Loucy (cell line): ENCODE measurements around the gene UQCR10.

Source experiments
- H2AFZ ChIP-seq: fragments of 200-600 bp; sonication (generic); 2 replicates; pipeline ENCODE4 v1.6.0; 2016; ENCODE audit warnings: antibody characterized with exemption, mild to moderate bottlenecking, low read length, moderate library complexity
- H3F3A ChIP-seq: fragments of 200-600 bp; 2 replicates; pipeline ENCODE4 v1.6.0; 2016; ENCODE audit warnings: antibody characterized with exemption, low read depth, mild to moderate bottlenecking
- H3K27me3 ChIP-seq: fragments of 200-600 bp; sonication (generic); 2 replicates; pipeline ENCODE4 v1.6.1; 2014; ENCODE audit warnings: low read length, mild to moderate bottlenecking; ENCODE audit not compliant: insufficient read depth, poor library complexity, severe bottlenecking
- H3K36me3 ChIP-seq: fragments of 200-600 bp; sonication (generic); 2 replicates; pipeline ENCODE4 v1.6.1; 2016; ENCODE audit warnings: low read length; ENCODE audit not compliant: insufficient read depth
- H3K4me1 ChIP-seq: fragments of 200-600 bp; sonication (generic); 2 replicates; pipeline ENCODE4 v1.5.1; 2014; ENCODE audit warnings: low read length, mild to moderate bottlenecking; ENCODE audit not compliant: insufficient read depth, poor library complexity, severe bottlenecking
- H3K4me2 ChIP-seq: fragments of 200-600 bp; sonication (generic); 2 replicates; pipeline ENCODE4 v1.6.0; 2014; ENCODE audit warnings: antibody characterized with exemption, low read length, low read depth, mild to moderate bottlenecking; ENCODE audit not compliant: poor library complexity, severe bottlenecking
- H3K4me3 ChIP-seq: fragments of 200-600 bp; sonication (generic); 2 replicates; pipeline ENCODE4 v1.5.1; 2014; ENCODE audit warnings: low read length, mild to moderate bottlenecking, mixed read lengths; ENCODE audit not compliant: poor library complexity, severe bottlenecking
- H3K79me2 ChIP-seq: fragments of 200-600 bp; sonication (generic); 2 replicates; pipeline ENCODE4 v1.6.1; 2014; ENCODE audit warnings: low read length; ENCODE audit not compliant: insufficient read depth
- H3K9ac ChIP-seq: fragments of 200-600 bp; sonication (generic); 2 replicates; pipeline ENCODE4 v1.6.0; 2014; ENCODE audit warnings: mild to moderate bottlenecking, low read depth, low read length, moderate library complexity; ENCODE audit not compliant: poor library complexity, severe bottlenecking
- H3K9me2 ChIP-seq: fragments of 200-600 bp; sonication (generic); replicated peaks from 2 replicates; pipeline ENCODE4 v1.6.1; 2016; ENCODE audit warnings: low read depth, low read length, mixed read lengths
- H3K9me3 ChIP-seq: fragments of 200-600 bp; sonication (generic); 2 replicates; pipeline ENCODE4 v1.6.1; 2014; ENCODE audit warnings: mild to moderate bottlenecking, antibody characterized with exemption, low read length, low read depth; ENCODE audit not compliant: insufficient read depth
- H4K20me1 ChIP-seq: fragments of 200-600 bp; sonication (generic); 2 replicates; pipeline ENCODE4 v1.6.0; 2014; ENCODE audit warnings: antibody characterized with exemption, low read length, mild to moderate bottlenecking; ENCODE audit not compliant: insufficient read depth, poor library complexity, severe bottlenecking
- CTCF ChIP-seq: fragments of 200-600 bp; sonication (generic); conservative IDR thresholded peaks from 2 replicates; pipeline ENCODE4 v1.5.1; 2014; ENCODE audit warnings: mild to moderate bottlenecking, antibody characterized with exemption, low read length
- EZH2phosphoT487 ChIP-seq: fragments of 200-600 bp; IDR thresholded peaks from 2 replicates; pipeline ENCODE4 v1.6.1; 2018; ENCODE audit warnings: antibody characterized with exemption, mild to moderate bottlenecking, moderate library complexity, borderline replicate concordance

UQCR10 gene

GRCh38 chr22:29755889-29756288 lies 11.3 kb upstream of the UQCR10 start:
- no peaks in the 10 kb centered on the region for H3K36me3 ChIP-seq
- H3K9ac ChIP-seq, result no peak overlapping the region
- H2AFZ ChIP-seq, result no peak overlapping the region
- H3K9me2 ChIP-seq, result no peaks in the 10 kb centered on the region
- H4K20me1 ChIP-seq, result no peaks in the 10 kb centered on the region
- H3K79me2 ChIP-seq, result no peaks in the 10 kb centered on the region
- H3K4me3 ChIP-seq, result no peak overlapping the region
- no peaks in the 10 kb centered on the region for H3K4me1 ChIP-seq
- H3K27me3 ChIP-seq, result no peaks in the 10 kb centered on the region
- H3F3A ChIP-seq, result no peaks in the 10 kb centered on the region
- no peak overlapping the region for H3K4me2 ChIP-seq
- TF ChIP-seq CTCF (no peak), EZH2phosphoT487 (no peak)
- H3K9me3 ChIP-seq, result no peaks in the 10 kb centered on the region

GRCh38 chr22:29756341-29756740 lies 10.8 kb upstream of the UQCR10 start:
- Histone ChIP-seq H3K36me3 (no peaks in the 10 kb centered on the region), H3K27me3 (no peaks in the 10 kb centered on the region), H4K20me1 (no peaks in the 10 kb centered on the region), H3K4me3 (no peak overlapping the region), H3K9ac (no peak overlapping the region), H2AFZ (no peak overlapping the region), H3K4me1 (no peaks in the 10 kb centered on the region), H3K4me2 (no peak overlapping the region), H3K79me2 (no peaks in the 10 kb centered on the region), H3K9me2 (no peaks in the 10 kb centered on the region), H3K9me3 (no peaks in the 10 kb centered on the region), H3F3A (no peaks in the 10 kb centered on the region)
- TF ChIP-seq CTCF, result no peak
- TF ChIP-seq EZH2phosphoT487, result no peak

- no peaks in the 10 kb centered on the region for H3K27me3 ChIP-seq
- H3K4me3 ChIP-seq, result no peak overlapping the region
- no peaks in the 10 kb centered on the region for H3F3A ChIP-seq
- no peak overlapping the region for H2AFZ ChIP-seq
- H3K36me3 ChIP-seq, result no peaks in the 10 kb centered on the region
- H3K9me3 ChIP-seq, result no peaks in the 10 kb centered on the region
- TF ChIP-seq CTCF (no peak), EZH2phosphoT487 (no peak)
- H3K4me2 ChIP-seq, result no peak overlapping the region
- no peak overlapping the region for H3K9ac ChIP-seq
- H3K4me1 ChIP-seq, result no peaks in the 10 kb centered on the region
- H3K9me2 ChIP-seq, result no peaks in the 10 kb centered on the region
- H4K20me1 ChIP-seq, result no peaks in the 10 kb centered on the region
- no peaks in the 10 kb centered on the region for H3K79me2 ChIP-seq
Observed at GRCh38 chr22:29757096-29757495, 10.1 kb upstream of the UQCR10 start.
